GM18861 (cell line): ENCODE measurements around the gene ESR1.

ENCODE experiments used
- ATAC-seq: cut with Tn5 transposase; IDR thresholded peaks from one replicate; pipeline ENCODE4 v1.9.1; 2021; ENCODE audit not compliant: unreplicated experiment

ESR1 gene

DNA sequence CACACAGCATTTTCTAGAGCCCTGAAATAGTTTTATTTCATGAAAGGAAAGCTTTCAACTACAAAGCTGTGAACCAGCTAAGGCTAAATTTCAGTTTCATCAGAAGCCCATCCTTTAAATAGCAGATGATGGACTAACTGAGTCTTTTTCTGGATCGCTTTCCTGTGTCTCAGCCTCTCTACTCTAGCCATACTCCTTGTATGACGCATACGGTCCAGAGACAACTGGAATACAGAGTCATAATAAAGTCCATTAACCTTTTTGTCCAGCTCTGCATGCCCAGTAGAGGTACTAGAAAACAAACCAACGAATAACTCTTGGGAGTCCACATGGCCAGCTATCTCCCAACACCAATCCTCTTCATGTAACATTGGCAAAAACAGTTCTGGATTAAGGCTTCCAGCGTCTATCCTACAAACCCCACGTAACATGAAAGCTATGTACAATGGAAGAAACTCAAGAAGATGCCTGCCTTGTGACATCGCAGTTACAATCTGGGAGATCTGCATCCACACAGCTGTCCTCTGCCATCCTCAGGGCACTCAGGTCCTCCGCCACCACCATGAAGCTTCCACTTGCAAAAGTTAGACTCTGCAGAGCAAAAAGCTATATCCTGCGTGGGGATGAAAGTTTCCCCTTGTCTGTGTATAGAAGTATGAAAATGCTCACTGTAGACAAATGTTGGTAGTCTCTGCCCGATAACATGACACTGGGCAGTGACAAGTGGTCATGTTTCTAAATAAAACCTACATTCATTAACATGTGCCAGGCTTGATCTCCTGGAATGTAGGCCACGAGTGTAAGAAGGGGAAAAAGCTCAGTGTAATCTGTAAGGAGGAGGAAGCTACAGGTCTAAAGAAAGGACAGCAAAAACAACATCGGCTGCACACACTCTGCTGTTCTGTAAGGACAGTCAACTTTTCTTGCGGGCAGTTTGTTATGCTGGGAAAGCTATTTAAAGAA is 360.4 kb downstream of the ESR1 start:
- no peak for ATAC-seq

DNA sequence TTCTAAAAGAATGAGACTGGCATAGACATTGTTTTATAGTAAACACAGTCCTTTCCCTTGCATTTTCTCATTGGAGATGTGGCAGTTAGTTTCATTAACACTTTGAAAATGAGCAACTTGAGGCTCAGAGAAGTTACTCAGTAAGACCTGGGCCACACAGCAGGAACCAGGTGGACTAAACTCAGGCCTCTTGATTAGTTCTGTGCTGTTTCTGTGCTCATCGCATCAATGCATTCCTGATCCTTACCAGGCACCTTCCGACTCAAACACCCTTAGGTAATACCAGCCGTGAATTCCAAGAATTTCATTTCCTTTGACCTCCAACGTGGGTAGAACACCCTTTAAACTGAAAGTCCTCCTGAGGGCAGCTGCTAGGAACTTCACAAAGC is 362.8 kb downstream of the ESR1 start:
- no peak for ATAC-seq

DNA sequence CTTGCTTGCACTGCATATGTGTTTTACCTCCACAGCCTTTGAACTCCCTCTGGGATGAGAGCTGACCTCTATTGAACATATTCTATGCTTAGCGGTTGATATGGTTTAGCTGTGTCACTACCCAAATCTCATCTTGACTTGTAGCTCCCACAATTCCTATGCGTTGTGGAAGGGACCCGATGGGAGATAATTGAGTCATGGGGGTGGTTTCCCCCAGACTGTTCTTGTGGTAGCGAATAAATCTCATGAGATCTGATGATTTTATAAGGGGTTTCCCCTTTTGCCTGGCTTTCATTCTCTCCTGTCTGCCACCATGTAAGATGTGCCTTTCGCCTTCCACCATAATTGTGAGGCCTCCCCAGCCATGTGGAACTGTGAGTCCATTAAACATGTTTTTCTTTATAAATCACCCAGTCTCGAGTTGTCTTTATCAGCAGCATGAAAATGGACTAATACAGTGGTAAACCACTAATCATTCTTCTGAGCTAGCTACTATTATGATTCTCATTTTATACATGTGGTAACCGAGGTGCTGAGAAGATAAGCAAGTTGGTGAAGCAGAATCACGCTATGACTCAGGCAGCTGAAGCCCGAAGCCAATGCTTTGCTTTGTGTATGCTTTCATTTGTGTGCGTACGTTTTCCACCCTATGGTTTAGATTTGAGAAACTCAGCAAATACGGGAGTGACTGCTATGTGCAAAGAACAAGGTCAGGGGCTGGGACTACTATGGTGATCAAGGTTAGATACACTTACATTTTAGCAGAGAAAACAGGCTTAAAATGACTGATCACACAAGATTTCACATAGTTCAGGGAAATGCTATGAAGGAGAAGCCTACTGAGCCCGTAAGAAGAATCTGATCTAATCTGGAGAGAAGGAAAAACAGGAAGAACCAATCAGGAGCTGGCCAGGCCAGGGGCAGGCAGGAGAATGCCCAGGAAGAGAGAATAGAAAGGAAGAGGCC is 363.5 kb downstream of the ESR1 start:
- peak; percentile 99 for ATAC-seq

DNA sequence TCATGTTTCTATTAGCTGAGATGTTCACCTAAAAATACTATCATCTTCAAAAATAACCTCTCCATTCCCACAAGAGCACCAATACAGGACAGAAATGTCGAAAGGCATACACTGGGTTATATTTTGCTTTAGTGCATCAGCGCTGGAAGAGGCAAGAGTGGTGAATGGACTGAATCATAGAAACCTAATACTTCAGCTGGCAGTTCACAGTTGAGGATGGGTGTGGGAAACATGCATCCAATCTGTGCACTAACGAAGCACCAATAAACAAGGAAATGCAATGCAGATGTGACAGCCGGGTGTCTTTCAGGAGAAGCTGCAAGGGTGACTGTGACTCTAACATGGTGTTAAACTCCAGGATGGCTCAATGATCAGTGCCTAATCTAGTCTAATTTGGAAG is 365.8 kb downstream of the ESR1 start:
- no peak for ATAC-seq

DNA sequence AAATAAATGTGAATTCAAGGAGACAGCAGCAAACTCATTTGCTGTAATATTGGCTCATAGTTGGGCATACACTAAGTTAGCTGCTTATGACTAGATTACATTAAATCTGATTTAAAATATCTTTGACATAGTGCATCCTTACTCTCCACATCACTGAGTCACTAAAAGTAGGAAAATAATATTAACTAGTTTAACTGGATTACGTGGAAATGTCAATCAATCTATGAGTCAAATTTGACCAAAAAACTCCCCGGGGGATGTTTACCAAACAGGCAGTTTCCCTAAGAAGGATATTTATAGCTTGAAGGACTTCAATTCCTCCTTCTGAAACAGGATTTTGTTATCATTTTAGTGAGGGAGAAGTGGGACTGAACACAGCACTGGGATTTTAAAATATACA is 366.5 kb downstream of the ESR1 start:
- ATAC-seq, result no peak

DNA sequence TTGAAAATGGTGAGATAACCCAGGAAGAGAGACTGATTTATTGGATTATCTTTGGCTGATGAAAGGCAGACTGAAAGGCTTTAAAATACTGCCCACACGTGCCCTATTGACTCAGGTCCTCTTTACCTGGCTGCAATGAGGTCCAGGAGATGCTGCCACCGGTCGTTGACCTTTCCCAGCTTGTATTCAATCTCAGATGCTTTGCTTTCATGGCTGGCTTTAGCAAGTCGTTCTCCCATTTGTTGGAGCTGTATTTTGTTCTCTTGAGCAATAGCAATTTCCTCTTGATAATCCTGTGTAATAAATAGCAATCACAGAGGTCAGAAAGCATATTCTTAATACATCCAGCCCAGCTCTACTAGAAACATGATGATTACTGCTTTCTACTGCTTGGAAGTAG is 368.8 kb downstream of the ESR1 start:
- ATAC-seq, result no peak
